SU-DHL-6 (cell line): Measurements from ENCODE around the gene EFTUD2.

Experiments used
- H2AFZ ChIP-seq: fragments of 200-600 bp; sonication (generic); 2 replicates; pipeline ENCODE4 v1.6.1; 2014; ENCODE audit warnings: low read depth, mild to moderate bottlenecking, moderate library complexity, mixed read lengths, antibody characterized with exemption, low read length; ENCODE audit not compliant: severe bottlenecking
- H3F3A ChIP-seq: fragments of 200-600 bp; shearing (Covaris generic); 2 replicates; pipeline ENCODE4 v1.6.0; 2016; ENCODE audit warnings: antibody characterized with exemption, mild to moderate bottlenecking; ENCODE audit not compliant: insufficient read depth
- H3K27ac ChIP-seq: fragments of 200-600 bp; sonication (generic); 2 replicates; pipeline ENCODE4 v1.5.1; 2016; ENCODE audit warnings: low read depth, mild to moderate bottlenecking, low read length, moderate library complexity, mixed read lengths
- H3K27me3 ChIP-seq: fragments of 200-600 bp; sonication (generic), shearing (Covaris generic); 2 replicates; pipeline ENCODE4 v1.6.0; 2014; ENCODE audit warnings: mild to moderate bottlenecking, low read length
- H3K36me3 ChIP-seq: fragments of 200-600 bp; sonication (generic); 2 replicates; pipeline ENCODE4 v1.6.1; 2014; ENCODE audit warnings: mild to moderate bottlenecking, low read length, mixed read lengths
- H3K4me2 ChIP-seq: fragments of 300-600, 200-600 bp; shearing (Covaris generic), sonication (generic); 2 replicates; pipeline ENCODE4 v1.6.0; 2014; ENCODE audit warnings: low read length, low read depth, mild to moderate bottlenecking; ENCODE audit not compliant: poor library complexity, severe bottlenecking
- H3K4me3 ChIP-seq: fragments of 200-600 bp; sonication (generic); 2 replicates; pipeline ENCODE4 v1.5.1; 2014; ENCODE audit warnings: antibody characterized with exemption, low read length, mild to moderate bottlenecking, mixed read lengths; ENCODE audit not compliant: insufficient read depth, poor library complexity, severe bottlenecking
- H3K79me2 ChIP-seq: fragments of 200-600 bp; sonication (generic); 2 replicates; pipeline ENCODE4 v1.6.1; 2014; ENCODE audit warnings: mild to moderate bottlenecking, low read length, moderate library complexity; ENCODE audit not compliant: insufficient read depth
- H3K9ac ChIP-seq: fragments of 200-600 bp; sonication (generic); 2 replicates; pipeline ENCODE4 v1.7.0; 2014; ENCODE audit warnings: mild to moderate bottlenecking, low read length
- H3K9me2 ChIP-seq: fragments of 200-600 bp; sonication (generic); replicated peaks from 2 replicates; pipeline ENCODE4 v1.6.1; 2014; ENCODE audit warnings: low read length; ENCODE audit not compliant: insufficient read depth
- H3K9me3 ChIP-seq: fragments of 200-600 bp; sonication (generic); 2 replicates; pipeline ENCODE4 v1.6.1; 2014; ENCODE audit warnings: low read length, mixed read lengths; ENCODE audit not compliant: insufficient read depth
- H4K20me1 ChIP-seq: fragments of 200-600 bp; sonication (generic); 2 replicates; pipeline ENCODE4 v1.6.1; 2014; ENCODE audit warnings: low read depth, mild to moderate bottlenecking, antibody characterized with exemption, low read length, moderate library complexity, mixed read lengths
- CTCF ChIP-seq: fragments of 200-600 bp; sonication (generic); IDR thresholded peaks from one replicate; pipeline ENCODE4 v1.5.1; 2017; ENCODE audit warnings: antibody characterized with exemption, mild to moderate bottlenecking, low read length, moderate library complexity; ENCODE audit not compliant: insufficient read depth, poor library complexity, severe bottlenecking
- EZH2phosphoT487 ChIP-seq: fragments of 200-600 bp; sonication (generic), shearing (Covaris generic); conservative IDR thresholded peaks from 2 replicates; pipeline ENCODE4 v1.6.1; 2018; ENCODE audit warnings: mild to moderate bottlenecking, antibody characterized with exemption, low read length, moderate library complexity, mixed read lengths

Gene EFTUD2

GRCh38 chr17:44884941-44885340, 14.3 kb downstream of the EFTUD2 start:
- Histone ChIP-seq H3K36me3 (peaks cover 30% of the 10 kb centered on the region; the same call in 1 of the 2 replicates), H3K27me3 (no peaks in the 10 kb centered on the region), H2AFZ (no peak overlapping the region), H3K79me2 (peaks cover 30% of the 10 kb centered on the region), H3K9me3 (no peaks in the 10 kb centered on the region), H3K4me2 (no peak overlapping the region), H3K4me3 (no peak overlapping the region), H4K20me1 (peaks cover 5% of the 10 kb centered on the region; the same call in 1 of the 2 replicates), H3K9ac (no peak overlapping the region), H3K9me2 (no peaks in the 10 kb centered on the region), H3K27ac (no peak overlapping the region), H3F3A (peaks cover 8% of the 10 kb centered on the region; the same call in 1 of the 2 replicates)
- no peak for TF ChIP-seq EZH2phosphoT487
- no peak for TF ChIP-seq CTCF

DNA sequence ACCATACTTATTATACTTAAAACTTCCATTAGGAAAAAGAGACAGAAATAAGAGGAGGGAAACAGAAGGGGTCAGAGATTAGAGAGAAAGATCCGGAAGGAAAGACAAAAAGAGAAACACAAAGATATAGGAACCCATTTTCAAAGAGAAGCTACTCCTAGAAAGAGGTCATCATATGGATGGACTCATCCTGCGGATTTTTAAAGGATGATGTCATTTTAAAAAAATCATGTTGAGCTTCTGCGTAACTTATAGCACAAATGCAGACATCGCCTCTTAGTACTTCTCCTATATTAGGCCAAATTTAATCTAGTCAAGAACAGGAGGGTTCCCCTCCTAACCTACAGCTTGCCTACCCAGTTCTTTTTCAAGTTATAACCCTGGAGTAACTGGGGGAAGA, 18.1 kb downstream of the EFTUD2 start:
- H3K27ac ChIP-seq = no peak overlapping the region
- H3K4me3 ChIP-seq = no peak overlapping the region
- peaks cover 3% of the 10 kb centered on the region; the same call in 1 of the 2 replicates for H3K79me2 ChIP-seq
- H4K20me1 ChIP-seq = no peaks in the 10 kb centered on the region
- peaks cover 37% of the 10 kb centered on the region for H3K36me3 ChIP-seq
- no peaks in the 10 kb centered on the region for H3K27me3 ChIP-seq
- TF ChIP-seq CTCF (no peak), EZH2phosphoT487 (no peak)
- no peak overlapping the region for H2AFZ ChIP-seq
- H3K9ac ChIP-seq = no peak overlapping the region
- no peaks in the 10 kb centered on the region for H3K9me2 ChIP-seq
- H3K9me3 ChIP-seq = no peaks in the 10 kb centered on the region
- H3F3A ChIP-seq = peaks cover 8% of the 10 kb centered on the region; the same call in 1 of the 2 replicates
- no peak overlapping the region for H3K4me2 ChIP-seq

DNA sequence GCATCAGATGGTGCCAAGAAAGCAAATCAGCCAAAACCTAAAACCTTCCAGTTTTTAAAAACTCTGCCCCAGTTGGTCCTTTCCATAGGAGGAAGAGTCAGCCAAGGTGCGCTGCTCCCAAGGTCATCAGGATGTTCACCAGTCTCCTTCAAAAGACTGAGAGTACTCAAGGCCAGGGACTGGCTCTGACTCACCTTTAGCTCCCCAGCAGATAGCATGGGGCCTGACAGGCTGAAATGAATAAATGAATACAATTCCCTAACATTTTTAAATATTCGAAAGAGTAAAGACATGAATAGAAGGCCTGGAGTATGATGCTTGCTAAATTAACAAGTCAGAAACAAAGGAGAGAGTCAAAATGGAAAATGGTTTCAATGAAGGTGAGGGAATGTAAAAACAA, 19.2 kb downstream of the EFTUD2 start:
- TF ChIP-seq EZH2phosphoT487 (no peak), CTCF (no peak)
- no peak overlapping the region for H3K9ac ChIP-seq
- H3K4me3 ChIP-seq = no peak overlapping the region
- peaks cover 8% of the 10 kb centered on the region; the same call in 1 of the 2 replicates for H3F3A ChIP-seq
- no peaks in the 10 kb centered on the region for H3K9me2 ChIP-seq
- no peaks in the 10 kb centered on the region for H3K27me3 ChIP-seq
- peaks cover 3% of the 10 kb centered on the region; the same call in 1 of the 2 replicates for H3K79me2 ChIP-seq
- H4K20me1 ChIP-seq = no peaks in the 10 kb centered on the region
- H3K9me3 ChIP-seq = no peaks in the 10 kb centered on the region
- peaks cover 38% of the 10 kb centered on the region for H3K36me3 ChIP-seq
- H2AFZ ChIP-seq = no peak overlapping the region
- H3K27ac ChIP-seq = no peak overlapping the region
- no peak overlapping the region for H3K4me2 ChIP-seq
